ENCODE measurements around the gene NTSR1.

Gene NTSR1

GRCh38 chr20:62701161-62702012 is 7.2 kb upstream of the NTSR1 start:
- Histone ChIP-seq H2BK5ac (ENCODE audit: low read length) (no peak overlapping the region), H2BK15ac (replicated peaks; ENCODE audit: low read depth) (no peak overlapping the region), H3K4ac (ENCODE audit: low read depth, low read length) (no peak overlapping the region), H3K36me3 (ENCODE audit: control insufficient read depth, insufficient read depth, low read length) (no peaks in the 10 kb centered on the region), H2BK120ac (ENCODE audit: low read depth, low read length) (no peak overlapping the region), H3K23ac (ENCODE audit: low read length) (no peak overlapping the region), H3K4me2 (ENCODE audit: low read length) (no peak overlapping the region), H3K9ac (ENCODE audit: low read length) (no peak overlapping the region), H3K79me1 (ENCODE audit: low read length) (no peaks in the 10 kb centered on the region), H4K5ac (ENCODE audit: low read length) (no peak overlapping the region), H3K27me3 (ENCODE audit: insufficient read depth, low read length, poor library complexity) (no peaks in the 10 kb centered on the region), H3K4me1 (ENCODE audit: control insufficient read depth, low read depth, low read length) (no peaks in the 10 kb centered on the region), H3K4me3 (ENCODE audit: low read length) (no peak overlapping the region), H3K18ac (ENCODE audit: low read length) (no peak overlapping the region), H2AK5ac (ENCODE audit: low read length) (no peak overlapping the region), H3K56ac (ENCODE audit: low read length) (no peak overlapping the region), H4K8ac (ENCODE audit: low read depth, low read length) (no peak overlapping the region), H3K79me2 (ENCODE audit: control insufficient read depth, insufficient read depth, low read length) (no peaks in the 10 kb centered on the region), H3K27ac (ENCODE audit: low read depth, low read length) (no peak overlapping the region)
- DNase-seq = no peak
- WGBS (ENCODE audit: extremely low coverage, insufficient coverage, low lambda C conversion rate) = no CpG with 5 or more reads among the region's 24 CpGs

GRCh38 chr20:62702013-62702300 is 6.7 kb upstream of the NTSR1 start:
- Histone ChIP-seq H4K5ac (ENCODE audit: low read length) (no peak overlapping the region), H2BK5ac (ENCODE audit: low read length) (no peak overlapping the region), H3K79me2 (ENCODE audit: control insufficient read depth, insufficient read depth, low read length) (no peaks in the 10 kb centered on the region), H3K27me3 (ENCODE audit: insufficient read depth, low read length, poor library complexity) (no peaks in the 10 kb centered on the region), H3K4me1 (ENCODE audit: control insufficient read depth, low read depth, low read length) (no peaks in the 10 kb centered on the region), H3K23ac (ENCODE audit: low read length) (no peak overlapping the region), H3K56ac (ENCODE audit: low read length) (no peak overlapping the region), H3K79me1 (ENCODE audit: low read length) (no peaks in the 10 kb centered on the region), H2AK5ac (ENCODE audit: low read length) (no peak overlapping the region), H2BK15ac (replicated peaks; ENCODE audit: low read depth) (no peak overlapping the region), H3K27ac (ENCODE audit: low read depth, low read length) (no peak overlapping the region), H3K4me3 (ENCODE audit: low read length) (no peak overlapping the region), H3K9ac (ENCODE audit: low read length) (no peak overlapping the region), H3K4ac (ENCODE audit: low read depth, low read length) (no peak overlapping the region), H4K8ac (ENCODE audit: low read depth, low read length) (no peak overlapping the region), H3K4me2 (ENCODE audit: low read length) (no peak overlapping the region), H3K36me3 (ENCODE audit: control insufficient read depth, insufficient read depth, low read length) (no peaks in the 10 kb centered on the region), H3K18ac (ENCODE audit: low read length) (no peak overlapping the region), H2BK120ac (ENCODE audit: low read depth, low read length) (no peak overlapping the region)
- DNase-seq = no peak
- WGBS (ENCODE audit: extremely low coverage, insufficient coverage, low lambda C conversion rate) = no CpG with 5 or more reads among the region's 11 CpGs

GRCh38 chr20:62702895-62703852 is 5.5 kb upstream of the NTSR1 start:
- H3K27ac ChIP-seq (ENCODE audit: low read depth, low read length) = no peak overlapping the region
- H3K9ac ChIP-seq (ENCODE audit: low read length) = no peak overlapping the region
- no peak overlapping the region for H3K4me3 ChIP-seq (ENCODE audit: low read length)
- WGBS (ENCODE audit: extremely low coverage, insufficient coverage, low lambda C conversion rate) = no CpG with 5 or more reads among the region's 25 CpGs
- no peak overlapping the region for H3K4ac ChIP-seq (ENCODE audit: low read depth, low read length)
- no peak overlapping the region for H2BK15ac ChIP-seq (replicated peaks; ENCODE audit: low read depth)
- no peak overlapping the region for H2AK5ac ChIP-seq (ENCODE audit: low read length)
- no peak overlapping the region for H4K8ac ChIP-seq (ENCODE audit: low read depth, low read length)
- H3K36me3 ChIP-seq (ENCODE audit: control insufficient read depth, insufficient read depth, low read length) = no peaks in the 10 kb centered on the region
- DNase-seq = no peak
- H3K4me1 ChIP-seq (ENCODE audit: control insufficient read depth, low read depth, low read length) = no peaks in the 10 kb centered on the region
- no peak overlapping the region for H3K23ac ChIP-seq (ENCODE audit: low read length)
- H3K79me1 ChIP-seq (ENCODE audit: low read length) = no peaks in the 10 kb centered on the region
- H3K27me3 ChIP-seq (ENCODE audit: insufficient read depth, low read length, poor library complexity) = peaks cover 2% of the 10 kb centered on the region
- H3K56ac ChIP-seq (ENCODE audit: low read length) = no peak overlapping the region
- H3K18ac ChIP-seq (ENCODE audit: low read length) = no peak overlapping the region
- H3K79me2 ChIP-seq (ENCODE audit: control insufficient read depth, insufficient read depth, low read length) = no peaks in the 10 kb centered on the region
- no peak overlapping the region for H2BK120ac ChIP-seq (ENCODE audit: low read depth, low read length)
- H4K5ac ChIP-seq (ENCODE audit: low read length) = no peak overlapping the region
- H3K4me2 ChIP-seq (ENCODE audit: low read length) = no peak overlapping the region
- H2BK5ac ChIP-seq (ENCODE audit: low read length) = no peak overlapping the region

- Histone ChIP-seq H4K8ac (ENCODE audit: low read depth, low read length) (no peak overlapping the region), H2AK5ac (ENCODE audit: low read length) (no peak overlapping the region), H3K4me3 (ENCODE audit: low read length) (no peak overlapping the region), H2BK120ac (ENCODE audit: low read depth, low read length) (no peak overlapping the region), H3K79me2 (ENCODE audit: control insufficient read depth, insufficient read depth, low read length) (no peaks in the 10 kb centered on the region), H3K4me2 (ENCODE audit: low read length) (no peak overlapping the region), H3K79me1 (ENCODE audit: low read length) (no peaks in the 10 kb centered on the region), H3K27me3 (ENCODE audit: insufficient read depth, low read length, poor library complexity) (peaks cover 7% of the 10 kb centered on the region), H3K18ac (ENCODE audit: low read length) (no peak overlapping the region), H3K36me3 (ENCODE audit: control insufficient read depth, insufficient read depth, low read length) (no peaks in the 10 kb centered on the region), H3K56ac (ENCODE audit: low read length) (no peak overlapping the region), H3K4ac (ENCODE audit: low read depth, low read length) (no peak overlapping the region), H2BK5ac (ENCODE audit: low read length) (no peak overlapping the region), H3K27ac (ENCODE audit: low read depth, low read length) (no peak overlapping the region), H3K9ac (ENCODE audit: low read length) (no peak overlapping the region), H4K5ac (ENCODE audit: low read length) (no peak overlapping the region), H2BK15ac (replicated peaks; ENCODE audit: low read depth) (no peak overlapping the region), H3K23ac (ENCODE audit: low read length) (no peak overlapping the region), H3K4me1 (ENCODE audit: control insufficient read depth, low read depth, low read length) (no peaks in the 10 kb centered on the region)
- WGBS (ENCODE audit: extremely low coverage, insufficient coverage, low lambda C conversion rate) = no CpG with 5 or more reads among the region's 5 CpGs
- DNase-seq = no peak
Measured at GRCh38 chr20:62703853-62704228, 4.8 kb upstream of the NTSR1 start.

GRCh38 chr20:62704341-62704948 is 4.2 kb upstream of the NTSR1 start:
- H4K5ac ChIP-seq (ENCODE audit: low read length) = no peak overlapping the region
- H3K23ac ChIP-seq (ENCODE audit: low read length) = no peak overlapping the region
- DNase-seq = no peak
- no CpG with 5 or more reads among the region's 21 CpGs for whole genome bisulfite sequencing (ENCODE audit: extremely low coverage, insufficient coverage, low lambda C conversion rate)
- H3K56ac ChIP-seq (ENCODE audit: low read length) = no peak overlapping the region
- H3K36me3 ChIP-seq (ENCODE audit: control insufficient read depth, insufficient read depth, low read length) = no peaks in the 10 kb centered on the region
- no peak overlapping the region for H2BK120ac ChIP-seq (ENCODE audit: low read depth, low read length)
- H3K4ac ChIP-seq (ENCODE audit: low read depth, low read length) = no peak overlapping the region
- H3K27ac ChIP-seq (ENCODE audit: low read depth, low read length) = no peak overlapping the region
- no peaks in the 10 kb centered on the region for H3K79me2 ChIP-seq (ENCODE audit: control insufficient read depth, insufficient read depth, low read length)
- H3K4me3 ChIP-seq (ENCODE audit: low read length) = no peak overlapping the region
- H4K8ac ChIP-seq (ENCODE audit: low read depth, low read length) = no peak overlapping the region
- no peak overlapping the region for H3K9ac ChIP-seq (ENCODE audit: low read length)
- no peak overlapping the region for H2AK5ac ChIP-seq (ENCODE audit: low read length)
- H2BK15ac ChIP-seq (replicated peaks; ENCODE audit: low read depth) = no peak overlapping the region
- H2BK5ac ChIP-seq (ENCODE audit: low read length) = no peak overlapping the region
- H3K27me3 ChIP-seq (ENCODE audit: insufficient read depth, low read length, poor library complexity) = peaks cover 7% of the 10 kb centered on the region
- H3K4me1 ChIP-seq (ENCODE audit: control insufficient read depth, low read depth, low read length) = no peaks in the 10 kb centered on the region
- no peak overlapping the region for H3K4me2 ChIP-seq (ENCODE audit: low read length)
- H3K79me1 ChIP-seq (ENCODE audit: low read length) = no peaks in the 10 kb centered on the region
- H3K18ac ChIP-seq (ENCODE audit: low read length) = no peak overlapping the region
